HepG2 (cell line): ENCODE results near the gene RTP2. TPM values are rescaled to one million over a fixed set of nuclear protein-coding genes. Genes with fewer than 3 reads are reported as not detected.

Experiments used
- AGO2 ChIP-seq: fragments of 200-400 bp; formaldehyde crosslinking; optimal IDR thresholded peaks from 2 replicates; pipeline ENCODE3; 2017; ENCODE audit warnings: mild to moderate bottlenecking, low read depth, low read length, moderate library complexity
- BCL6 ChIP-seq: IDR thresholded peaks from 2 replicates; pipeline ENCODE4 v1.6.1; 2016; ENCODE audit warnings: missing genetic modification reagents, missing compliant biosample characterization
- BRF2 ChIP-seq: sonication (generic); formaldehyde crosslinking; IDR thresholded peaks from 2 replicates; pipeline ENCODE4 v1.8.1; 2022; ENCODE audit warnings: mild to moderate bottlenecking, missing genetic modification reagents
- EHMT2 ChIP-seq: fragments of 200-600 bp; sonication (generic); IDR thresholded peaks from 2 replicates; pipeline ENCODE4 v1.7.0; 2017; ENCODE audit warnings: antibody characterized with exemption, low read depth, low read length, borderline replicate concordance
- EZH2 ChIP-seq: conservative IDR thresholded peaks from 2 replicates; pipeline ENCODE4 v1.6.1; 2012; ENCODE audit warnings: mild to moderate bottlenecking, low read depth, low read length, moderate library complexity
- HIVEP1 ChIP-seq: sonication (generic); formaldehyde crosslinking; IDR thresholded peaks from 2 replicates; pipeline ENCODE4 v1.4.0; 2020; ENCODE audit warnings: mild to moderate bottlenecking, missing genetic modification reagents
- HOXA7 ChIP-seq: sonication (generic); formaldehyde crosslinking; IDR thresholded peaks from 2 replicates; pipeline ENCODE4 v1.8.1; 2022; ENCODE audit warnings: mild to moderate bottlenecking, missing genetic modification reagents, moderate library complexity
- KLF12 ChIP-seq: sonication (generic); formaldehyde crosslinking; IDR thresholded peaks from 2 replicates; pipeline ENCODE4 v1.4.0; 2020; ENCODE audit warnings: missing genetic modification reagents, borderline replicate concordance
- MED1 ChIP-seq: sonication (generic); formaldehyde crosslinking; IDR thresholded peaks from 2 replicates; pipeline ENCODE4 v1.4.0; 2020; ENCODE audit warnings: missing genetic modification reagents
- NCOR1 ChIP-seq: fragments of 200-600 bp; sonication (generic); IDR thresholded peaks from 2 replicates; pipeline ENCODE4 v1.7.0; 2017; ENCODE audit warnings: antibody characterized with exemption, low read length, borderline replicate concordance
- POLR2AphosphoS5 ChIP-seq: IDR thresholded peaks from 2 replicates; pipeline ENCODE4 v1.6.1; 2012; ENCODE audit warnings: low read depth, low read length
- POLR2G ChIP-seq: fragments of 200-400 bp; formaldehyde crosslinking; IDR thresholded peaks from 2 replicates; pipeline ENCODE4 v1.6.1; 2018; ENCODE audit warnings: mild to moderate bottlenecking, low read depth, low read length, moderate library complexity
- RBFOX2 ChIP-seq: fragments of 200-400 bp; formaldehyde crosslinking; IDR thresholded peaks from 2 replicates; pipeline ENCODE4 v1.6.1; 2017; ENCODE audit warnings: low read depth, mild to moderate bottlenecking, low read length
- REPIN1 ChIP-seq: sonication (generic); formaldehyde crosslinking; IDR thresholded peaks from 2 replicates; pipeline ENCODE4 v1.8.0; 2022; ENCODE audit warnings: missing genetic modification reagents, low read depth, mild to moderate bottlenecking, borderline replicate concordance
- SETDB1 ChIP-seq: sonication (generic); formaldehyde crosslinking; IDR thresholded peaks from 2 replicates; pipeline ENCODE4 v1.5.1; 2020; ENCODE audit warnings: missing genetic modification reagents, mild to moderate bottlenecking, borderline replicate concordance
- SMC3 ChIP-seq: IDR thresholded peaks from 2 replicates; pipeline ENCODE4 v1.6.1; 2011; ENCODE audit warnings: low read length, improper control_type of control experiment
- TCF7 ChIP-seq: sonication (generic); IDR thresholded peaks from 2 replicates; pipeline ENCODE4 v1.6.1; 2016; ENCODE audit warnings: antibody characterized with exemption, low read depth
- TGIF2 ChIP-seq: IDR thresholded peaks from 2 replicates; pipeline ENCODE4 v1.6.1; 2016; ENCODE audit warnings: control low read depth, missing compliant biosample characterization
- ZFP36L2 ChIP-seq: sonication (generic); formaldehyde crosslinking; IDR thresholded peaks from 2 replicates; pipeline ENCODE4 v1.4.0; 2020; ENCODE audit warnings: missing genetic modification reagents
- ZFP90 ChIP-seq: sonication (generic); formaldehyde crosslinking; IDR thresholded peaks from 2 replicates; pipeline ENCODE4 v1.8.0; 2022; ENCODE audit warnings: missing genetic modification reagents, mild to moderate bottlenecking, inconsistent platforms, borderline replicate concordance
- ZNF224 ChIP-seq: sonication (generic); formaldehyde crosslinking; IDR thresholded peaks from 2 replicates; pipeline ENCODE4 v1.5.0; 2020; ENCODE audit warnings: mild to moderate bottlenecking, missing genetic modification reagents
- ZNF547 ChIP-seq: sonication (generic); formaldehyde crosslinking; IDR thresholded peaks from 2 replicates; pipeline ENCODE4 v1.5.1; 2020; ENCODE audit warnings: mild to moderate bottlenecking, missing genetic modification reagents
- ZNF569 ChIP-seq: sonication (generic); formaldehyde crosslinking; IDR thresholded peaks from 2 replicates; pipeline ENCODE4 v1.5.0; 2020; ENCODE audit warnings: mild to moderate bottlenecking, missing genetic modification reagents, moderate library complexity, borderline replicate concordance
- ZNF660 ChIP-seq: sonication (generic); formaldehyde crosslinking; IDR thresholded peaks from 2 replicates; pipeline ENCODE4 v1.5.1; 2020; ENCODE audit warnings: mild to moderate bottlenecking, low read depth, missing genetic modification reagents, borderline replicate concordance
- ZNF691 ChIP-seq: sonication (generic); formaldehyde crosslinking; IDR thresholded peaks from 2 replicates; pipeline ENCODE4 v1.4.0; 2020; ENCODE audit warnings: missing genetic modification reagents, low read depth, mild to moderate bottlenecking, borderline replicate concordance
- ZNF878 ChIP-seq: sonication (generic); formaldehyde crosslinking; IDR thresholded peaks from 2 replicates; pipeline ENCODE4 v1.8.1; 2023; ENCODE audit warnings: mild to moderate bottlenecking, missing genetic modification reagents, moderate library complexity
- polyA plus RNA-seq, 8 experiments: library from polyadenylated mRNA; depleted of rRNA in 3 of 8; stranded (reverse) in 7 of 8; unstranded in 1 of 8; fragments of >200 nt; fragmentation: Illumina TruSeq in 4 of 8; extraction: Trizol in 4 of 8; gene quantifications; 2 replicates each; pipeline versions ENCODE4 v1.2.1 to v1.2.3, GENCODE V29; 2011 to 2016; ENCODE audit warnings: low read depth in 4 of 8, missing spikeins in 1 of 8, mixed read lengths in 1 of 8; ENCODE audit not compliant: insufficient read depth in 1 of 8
- total RNA-seq, 5 experiments: library from RNA; depleted of rRNA; stranded (reverse); fragments of >200 nt; fragmentation: Illumina TruSeq; extraction: Trizol; gene quantifications; 2 replicates each; pipeline ENCODE4 v1.2.3, GENCODE V29; 2016; ENCODE audit warnings: low read depth in 1 of 5

Gene RTP2
- total and polyA plus RNA-seq, 2 of the 13 experiments (the other 11 are each of a cell fraction or from before 2014, with no cell fraction given): not detected

- TF ChIP-seq TGIF2 (CRISPR knock-in tag) (no peak), ZNF224 (no peak), RBFOX2 (peak; percentile 47; the same call in 1 of the 2 replicates), EZH2 (no peak), ZFP90 (CRISPR knock-in tag) (0 out of 2 replicates have a peak, but pooled peaks have one; percentile 13), ZNF547 (CRISPR knock-in tag) (no peak), NCOR1 (peak; percentile 33; the same call in 1 of the 2 replicates), TCF7 (no peak), POLR2AphosphoS5 (0 out of 2 replicates have a peak, but pooled peaks have one; percentile 11), ZNF878 (CRISPR knock-in tag) (no peak), EHMT2 (peak; percentile 80; the same call in 1 of the 2 replicates), BCL6 (CRISPR knock-in tag) (peak; percentile 52; the same call in 1 of the 2 replicates), ZNF569 (no peak), ZFP36L2 (CRISPR knock-in tag) (no peak), POLR2G (0 out of 2 replicates have a peak, but pooled peaks have one; percentile 2), MED1 (CRISPR knock-in tag) (peak; percentile 5; the same call in 1 of the 2 replicates), SETDB1 (no peak), KLF12 (CRISPR knock-in tag) (peak; percentile 50; the same call in 1 of the 2 replicates), BRF2 (CRISPR knock-in tag) (no peak), SMC3 (no peak), REPIN1 (CRISPR knock-in tag) (no peak), ZNF660 (CRISPR knock-in tag) (no peak), HIVEP1 (CRISPR knock-in tag) (no peak), HOXA7 (no peak), AGO2 (peak; percentile 29), ZNF691 (CRISPR knock-in tag) (no peak)
Measured at GRCh38 chr3:187742351-187743171, 40.2 kb upstream of the RTP2 start (continued).
